Measurements from ENCODE around the gene REXO5. TPM values are rescaled to one million over a fixed set of nuclear protein-coding genes. Genes with fewer than 3 reads are reported as not detected.
A peak's percentile ranks its signal among the peaks of the same experiment; 100 is the strongest.

Gene REXO5
- total and polyA plus RNA-seq, 10 of the 15 experiments (the other 5 are each of a cell fraction or from before 2014, with no cell fraction given): 3.8 to 15.5 (median 10.1) TPM

DNA sequence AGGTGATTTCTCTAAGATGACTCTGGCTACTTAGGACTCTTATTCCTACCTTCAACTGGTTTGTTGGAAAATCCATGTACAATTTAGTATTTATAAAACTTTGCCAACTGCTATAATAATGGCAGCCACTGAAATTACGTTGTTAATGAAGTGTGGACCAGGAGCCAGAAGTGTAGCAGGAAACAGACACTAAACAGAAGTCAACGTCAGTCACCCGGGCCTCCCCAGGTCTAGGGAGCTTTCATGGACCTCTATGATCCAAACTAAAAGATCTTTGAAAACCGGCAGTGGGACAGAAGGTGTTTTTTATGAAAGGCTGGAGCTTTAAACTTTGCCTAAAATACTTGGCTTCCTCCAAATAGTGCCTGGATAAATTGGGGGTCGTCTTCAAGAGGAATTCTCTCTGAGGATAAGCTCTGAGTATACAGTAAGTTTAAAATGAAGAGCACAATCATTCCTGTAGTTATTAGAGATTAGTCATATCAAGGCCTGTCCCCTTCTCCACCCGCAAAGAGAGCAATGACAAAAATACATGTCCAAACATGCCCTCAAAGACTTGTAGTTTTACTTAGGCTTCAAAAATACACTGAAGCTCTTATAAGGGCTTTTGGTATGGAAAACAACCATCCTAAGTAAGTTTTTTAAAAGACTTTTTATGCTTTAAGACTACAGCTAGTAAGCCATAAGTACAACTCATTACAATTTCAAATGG, 59.2 kb downstream of the REXO5 start (continued):
- no peak for TF ChIP-seq CUX1 (IDR thresholded peaks at IDR 0.05; ENCODE audit: insufficient replicate concordance, low read depth, low read length)
- TF ChIP-seq HDAC6 (IDR thresholded peaks at IDR 0.05; ENCODE audit: unreplicated experiment): no peak
- no peak for TF ChIP-seq MLLT1 (IDR thresholded peaks at IDR 0.05)
- TF ChIP-seq SUPT20H (IDR thresholded peaks at IDR 0.05; ENCODE audit: borderline replicate concordance, control insufficient read depth, low read depth, low read length): no peak
- no peak for TF ChIP-seq KAT2A (conservative IDR thresholded peaks at IDR 0.05; ENCODE audit: control insufficient read depth, low read depth, low read length)
- TF ChIP-seq, protein P1, sequence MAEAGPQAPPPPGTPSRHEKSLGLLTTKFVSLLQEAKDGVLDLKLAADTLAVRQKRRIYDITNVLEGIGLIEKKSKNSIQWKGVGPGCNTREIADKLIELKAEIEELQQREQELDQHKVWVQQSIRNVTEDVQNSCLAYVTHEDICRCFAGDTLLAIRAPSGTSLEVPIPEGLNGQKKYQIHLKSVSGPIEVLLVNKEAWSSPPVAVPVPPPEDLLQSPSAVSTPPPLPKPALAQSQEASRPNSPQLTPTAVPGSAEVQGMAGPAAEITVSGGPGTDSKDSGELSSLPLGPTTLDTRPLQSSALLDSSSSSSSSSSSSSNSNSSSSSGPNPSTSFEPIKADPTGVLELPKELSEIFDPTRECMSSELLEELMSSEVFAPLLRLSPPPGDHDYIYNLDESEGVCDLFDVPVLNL (IDR thresholded peaks at IDR 0.05; ENCODE audit: low read depth, low read length): no peak
- TF ChIP-seq BCL11A (IDR thresholded peaks at IDR 0.05; ENCODE audit: low read depth, low read length): peak; percentile 91
- TF ChIP-seq GABPA (IDR thresholded peaks at IDR 0.05; ENCODE audit: low read depth): peak; percentile 57; the same call in 1 of the 2 replicates
- TF ChIP-seq FOS (IDR thresholded peaks at IDR 0.05; ENCODE audit: borderline replicate concordance, extremely low read depth, insufficient read length): no peak
- TF ChIP-seq ZSCAN29 (IDR thresholded peaks at IDR 0.05): no peak
- TF ChIP-seq, protein P2, sequence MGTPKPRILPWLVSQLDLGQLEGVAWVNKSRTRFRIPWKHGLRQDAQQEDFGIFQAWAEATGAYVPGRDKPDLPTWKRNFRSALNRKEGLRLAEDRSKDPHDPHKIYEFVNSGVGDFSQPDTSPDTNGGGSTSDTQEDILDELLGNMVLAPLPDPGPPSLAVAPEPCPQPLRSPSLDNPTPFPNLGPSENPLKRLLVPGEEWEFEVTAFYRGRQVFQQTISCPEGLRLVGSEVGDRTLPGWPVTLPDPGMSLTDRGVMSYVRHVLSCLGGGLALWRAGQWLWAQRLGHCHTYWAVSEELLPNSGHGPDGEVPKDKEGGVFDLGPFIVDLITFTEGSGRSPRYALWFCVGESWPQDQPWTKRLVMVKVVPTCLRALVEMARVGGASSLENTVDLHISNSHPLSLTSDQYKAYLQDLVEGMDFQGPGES (IDR thresholded peaks at IDR 0.05): no peak
- TF ChIP-seq, protein P3, sequence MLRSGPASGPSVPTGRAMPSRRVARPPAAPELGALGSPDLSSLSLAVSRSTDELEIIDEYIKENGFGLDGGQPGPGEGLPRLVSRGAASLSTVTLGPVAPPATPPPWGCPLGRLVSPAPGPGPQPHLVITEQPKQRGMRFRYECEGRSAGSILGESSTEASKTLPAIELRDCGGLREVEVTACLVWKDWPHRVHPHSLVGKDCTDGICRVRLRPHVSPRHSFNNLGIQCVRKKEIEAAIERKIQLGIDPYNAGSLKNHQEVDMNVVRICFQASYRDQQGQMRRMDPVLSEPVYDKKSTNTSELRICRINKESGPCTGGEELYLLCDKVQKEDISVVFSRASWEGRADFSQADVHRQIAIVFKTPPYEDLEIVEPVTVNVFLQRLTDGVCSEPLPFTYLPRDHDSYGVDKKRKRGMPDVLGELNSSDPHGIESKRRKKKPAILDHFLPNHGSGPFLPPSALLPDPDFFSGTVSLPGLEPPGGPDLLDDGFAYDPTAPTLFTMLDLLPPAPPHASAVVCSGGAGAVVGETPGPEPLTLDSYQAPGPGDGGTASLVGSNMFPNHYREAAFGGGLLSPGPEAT (IDR thresholded peaks at IDR 0.05; ENCODE audit: low read depth): peak; percentile 44; the same call in 1 of the 2 replicates
- TF ChIP-seq, protein P4, sequence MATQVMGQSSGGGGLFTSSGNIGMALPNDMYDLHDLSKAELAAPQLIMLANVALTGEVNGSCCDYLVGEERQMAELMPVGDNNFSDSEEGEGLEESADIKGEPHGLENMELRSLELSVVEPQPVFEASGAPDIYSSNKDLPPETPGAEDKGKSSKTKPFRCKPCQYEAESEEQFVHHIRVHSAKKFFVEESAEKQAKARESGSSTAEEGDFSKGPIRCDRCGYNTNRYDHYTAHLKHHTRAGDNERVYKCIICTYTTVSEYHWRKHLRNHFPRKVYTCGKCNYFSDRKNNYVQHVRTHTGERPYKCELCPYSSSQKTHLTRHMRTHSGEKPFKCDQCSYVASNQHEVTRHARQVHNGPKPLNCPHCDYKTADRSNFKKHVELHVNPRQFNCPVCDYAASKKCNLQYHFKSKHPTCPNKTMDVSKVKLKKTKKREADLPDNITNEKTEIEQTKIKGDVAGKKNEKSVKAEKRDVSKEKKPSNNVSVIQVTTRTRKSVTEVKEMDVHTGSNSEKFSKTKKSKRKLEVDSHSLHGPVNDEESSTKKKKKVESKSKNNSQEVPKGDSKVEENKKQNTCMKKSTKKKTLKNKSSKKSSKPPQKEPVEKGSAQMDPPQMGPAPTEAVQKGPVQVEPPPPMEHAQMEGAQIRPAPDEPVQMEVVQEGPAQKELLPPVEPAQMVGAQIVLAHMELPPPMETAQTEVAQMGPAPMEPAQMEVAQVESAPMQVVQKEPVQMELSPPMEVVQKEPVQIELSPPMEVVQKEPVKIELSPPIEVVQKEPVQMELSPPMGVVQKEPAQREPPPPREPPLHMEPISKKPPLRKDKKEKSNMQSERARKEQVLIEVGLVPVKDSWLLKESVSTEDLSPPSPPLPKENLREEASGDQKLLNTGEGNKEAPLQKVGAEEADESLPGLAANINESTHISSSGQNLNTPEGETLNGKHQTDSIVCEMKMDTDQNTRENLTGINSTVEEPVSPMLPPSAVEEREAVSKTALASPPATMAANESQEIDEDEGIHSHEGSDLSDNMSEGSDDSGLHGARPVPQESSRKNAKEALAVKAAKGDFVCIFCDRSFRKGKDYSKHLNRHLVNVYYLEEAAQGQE (IDR thresholded peaks at IDR 0.05; ENCODE audit: low read depth, low read length): no peak
- TF ChIP-seq MTA2 (IDR thresholded peaks at IDR 0.05; ENCODE audit: low read depth): peak; percentile 89
